GM23338 (cell line): Measurements from ENCODE around the gene MAD1L1. TPM values are rescaled to one million over a fixed set of nuclear protein-coding genes. Genes with fewer than 3 reads are reported as not detected.

Source experiments
- ATAC-seq: fragments of 200-7000 bp; cut with Tn5 transposase; 3 replicates; pipeline ENCODE4 v1.9.1; 2020
- DNase-seq: peaks from one replicate; pipeline ENCODE4 v3.0.0-alpha.2; 2015; ENCODE audit warnings: low spot score
- H2AFZ ChIP-seq: fragments of 200-600 bp; sonication (generic); 2 replicates; pipeline ENCODE4 v1.8.0; 2016; ENCODE audit warnings: antibody characterized with exemption, mild to moderate bottlenecking, moderate library complexity
- H3F3A ChIP-seq: fragments of 200-600 bp; sonication (generic); replicated peaks from 2 replicates; pipeline ENCODE4 v1.8.0; 2017; ENCODE audit warnings: antibody characterized with exemption, mixed run types, low read depth
- H3K27ac ChIP-seq: fragments of 200-600 bp; sonication (generic); 2 replicates; pipeline ENCODE4 v1.6.1; 2016; ENCODE audit warnings: low read depth
- H3K27me3 ChIP-seq: fragments of 200-600 bp; sonication (generic); 2 replicates; pipeline ENCODE4 v1.8.0; 2016; ENCODE audit warnings: mild to moderate bottlenecking, mixed run types, moderate library complexity; ENCODE audit not compliant: insufficient read depth
- H3K36me3 ChIP-seq: fragments of 200-600 bp; sonication (generic); 2 replicates; pipeline ENCODE4 v1.8.0; 2016; ENCODE audit warnings: mild to moderate bottlenecking; ENCODE audit not compliant: insufficient read depth
- H3K4me1 ChIP-seq: fragments of 200-600 bp; sonication (generic); 2 replicates; pipeline ENCODE4 v1.8.0; 2016; ENCODE audit warnings: mild to moderate bottlenecking, moderate library complexity; ENCODE audit not compliant: insufficient read depth
- H3K4me2 ChIP-seq: fragments of 200-600 bp; sonication (generic); 2 replicates; pipeline ENCODE4 v1.7.1; 2017; ENCODE audit warnings: mixed run types
- H3K4me3 ChIP-seq: fragments of 200-600 bp; sonication (generic); 2 replicates; pipeline ENCODE4 v1.6.1; 2016; ENCODE audit warnings: mixed run types
- H3K79me2 ChIP-seq: fragments of 200-600 bp; sonication (generic); replicated peaks from 2 replicates; pipeline ENCODE4 v1.8.0; 2017; ENCODE audit warnings: mild to moderate bottlenecking; ENCODE audit not compliant: insufficient read depth
- H3K9me2 ChIP-seq: fragments of 200-600 bp; sonication (generic); 2 replicates; pipeline ENCODE4 v1.8.0; 2017; ENCODE audit not compliant: insufficient read depth
- H4K20me1 ChIP-seq: fragments of 200-600 bp; sonication (generic); replicated peaks from 2 replicates; pipeline ENCODE4 v1.8.0; 2017; ENCODE audit warnings: mild to moderate bottlenecking; ENCODE audit not compliant: insufficient read depth
- H3K27ac Mint-ChIP-seq: 2 replicates; pipeline ENCODE4 v1.8.0; 2020; ENCODE audit warnings: inconsistent platforms, mild to moderate bottlenecking, moderate library complexity, mixed read lengths
- H3K27me3 Mint-ChIP-seq: 3 replicates; pipeline ENCODE4 v1.8.0; 2022; ENCODE audit warnings: low read depth, mild to moderate bottlenecking, moderate library complexity, mixed read lengths, inconsistent platforms; ENCODE audit not compliant: insufficient read depth, poor library complexity
- H3K36me3 Mint-ChIP-seq: 3 replicates; pipeline ENCODE4 v1.8.0; 2021; ENCODE audit warnings: low read depth, mild to moderate bottlenecking, inconsistent platforms, moderate library complexity, mixed read lengths
- H3K4me1 Mint-ChIP-seq: 3 replicates; pipeline ENCODE4 v1.8.0; 2020; ENCODE audit warnings: mild to moderate bottlenecking, inconsistent platforms, mixed read lengths
- H3K4me3 Mint-ChIP-seq: 3 replicates; pipeline ENCODE4 v1.8.0; 2021; ENCODE audit warnings: moderate library complexity, mild to moderate bottlenecking, inconsistent platforms, mixed read lengths
- H3K9me3 Mint-ChIP-seq: 3 replicates; pipeline ENCODE4 v1.8.0; 2020; ENCODE audit warnings: moderate library complexity, mild to moderate bottlenecking, inconsistent platforms, mixed read lengths
- CREB1 ChIP-seq: fragments of 250-450 bp; sonication (Bioruptor Pico); IDR thresholded peaks from 2 replicates; pipeline ENCODE4 v1.5.0; 2020; ENCODE audit warnings: low read depth, mild to moderate bottlenecking, moderate library complexity
- CTCF ChIP-seq, 2 experiments: fragments of 200-600 bp in 1 of 2; sonication (generic) in 1 of 2; conservative IDR thresholded peaks; 2 replicates each; pipeline versions ENCODE4 v1.5.1 to v1.6.1; 2016 to 2017; ENCODE audit warnings: antibody characterized with exemption in 2 of 2, low read depth in 2 of 2, mild to moderate bottlenecking in 2 of 2, moderate library complexity in 1 of 2
- POLR2AphosphoS5 ChIP-seq: IDR thresholded peaks from 2 replicates; pipeline ENCODE4 v1.6.1; 2016; ENCODE audit warnings: antibody characterized with exemption, low read depth
- REST ChIP-seq: IDR thresholded peaks from one replicate; pipeline ENCODE4 v1.6.1; 2018; ENCODE audit warnings: antibody characterized with exemption; ENCODE audit not compliant: unreplicated experiment
- polyA plus RNA-seq: library from polyadenylated mRNA; unstranded; fragments of >200 nt; fragmentation: Nextera tagmentation; extraction: Ambion mirVana; gene quantifications from 2 replicates; pipeline ENCODE4 v1.2.1, GENCODE V29; 2016
- total RNA-seq: library from RNA; depleted of rRNA; stranded (reverse); fragments of >200 nt; shearing (Covaris generic); gene quantifications from 2 replicates; pipeline ENCODE4 v1.2.3, GENCODE V29; 2014

The MAD1L1 gene
- total and polyA plus RNA-seq, 2 experiments from 2014 or later = 40.3 to 59.3 TPM

GRCh38 chr7:2202361-2202761 is 30.4 kb downstream of the MAD1L1 start:
- H3K27me3 ChIP-seq = no peaks in the 10 kb centered on the region
- peaks cover 34% of the 10 kb centered on the region for H3K36me3 Mint-ChIP-seq

More at GRCh38 chr7:2202361-2202761, 30.4 kb downstream of the MAD1L1 start:
- Histone ChIP-seq H3K9me2 (no peaks in the 10 kb centered on the region), H3K36me3 (no peaks in the 10 kb centered on the region; the same call in 1 of the 2 replicates), H3K4me3 (no peak overlapping the region), H3F3A (no peaks in the 10 kb centered on the region), H3K4me2 (no peak overlapping the region), H2AFZ (no peak overlapping the region), H3K27ac (no peak overlapping the region), H3K4me1 (no peaks in the 10 kb centered on the region), H3K79me2 (peaks cover 14% of the 10 kb centered on the region; the same call in 1 of the 2 replicates), H4K20me1 (peaks cover 6% of the 10 kb centered on the region; the same call in 1 of the 2 replicates)
- no peak for TF ChIP-seq CREB1 (CRISPR knock-in tag)
- TF ChIP-seq CTCF (conservative IDR thresholded peaks at IDR 0.05; ENCODE audit: low read depth in 2 of 2) = peak in 1 of 2 experiments; percentile 29; a peak in 1 of 4 replicates
- TF ChIP-seq POLR2AphosphoS5 = no peak
- no peak for TF ChIP-seq REST
- Mint-ChIP-seq H3K27ac (no peak overlapping the region), H3K27me3 (peaks cover 10% of the 10 kb centered on the region), H3K9me3 (no peaks in the 10 kb centered on the region), H3K4me3 (no peak overlapping the region), H3K4me1 (no peaks in the 10 kb centered on the region; the same call in 2 of the 3 replicates)
- peak; percentile 23 for DNase-seq
- ATAC-seq = peak; percentile 67
